Smooth muscle cell (in vitro differentiated cells): ENCODE data around the gene ST6GALNAC2. TPM values are rescaled to one million over a fixed set of nuclear protein-coding genes. Genes with fewer than 3 reads are reported as not detected.

Source experiments
- DNase-seq: peaks from one replicate; lab custom pipeline; 2025; ENCODE audit not compliant: unreplicated experiment; lab: John Stamatoyannopoulos, UW
- H2AFZ ChIP-seq: fragments of 200-600 bp; sonication (generic); 2 replicates; pipeline ENCODE4 v1.6.0; 2016; ENCODE audit warnings: antibody characterized with exemption, low read depth, mild to moderate bottlenecking
- H3F3A ChIP-seq: fragments of 200-600 bp; sonication (generic); 2 replicates; pipeline ENCODE4 v1.6.0; 2017; ENCODE audit warnings: antibody characterized with exemption, low read depth
- H3K27ac ChIP-seq: fragments of 200-600 bp; sonication (generic); 2 replicates; pipeline ENCODE4 v1.5.1; 2016; ENCODE audit warnings: low read depth, mild to moderate bottlenecking
- H3K27me3 ChIP-seq: fragments of 200-600 bp; sonication (generic); 2 replicates; pipeline ENCODE4 v1.6.1; 2016; ENCODE audit warnings: low read depth, mild to moderate bottlenecking
- H3K36me3 ChIP-seq: fragments of 200-600 bp; sonication (generic); 2 replicates; pipeline ENCODE4 v1.5.1; 2016; ENCODE audit warnings: low read depth
- H3K4me1 ChIP-seq: fragments of 200-600 bp; sonication (generic); 2 replicates; pipeline ENCODE4 v1.5.1; 2016; ENCODE audit warnings: low read depth
- H3K4me2 ChIP-seq: fragments of 200-600 bp; sonication (generic); 2 replicates; pipeline ENCODE4 v1.6.0; 2016; ENCODE audit warnings: mild to moderate bottlenecking
- H3K4me3 ChIP-seq: fragments of 200-600 bp; sonication (generic); 2 replicates; pipeline ENCODE4 v1.5.1; 2016; ENCODE audit warnings: mild to moderate bottlenecking
- H3K79me2 ChIP-seq: fragments of 200-600 bp; sonication (generic); 2 replicates; pipeline ENCODE4 v1.6.0; 2016; ENCODE audit warnings: low read depth, mild to moderate bottlenecking
- H3K9ac ChIP-seq: fragments of 200-600 bp; sonication (generic); 2 replicates; pipeline ENCODE4 v1.6.0; 2016; ENCODE audit warnings: low read depth
- H3K9me3 ChIP-seq: fragments of 200-600 bp; sonication (generic); replicated peaks from 2 replicates; pipeline ENCODE4 v1.5.1; 2016; ENCODE audit warnings: low read depth
- H4K20me1 ChIP-seq: fragments of 200-600 bp; sonication (generic); 2 replicates; pipeline ENCODE4 v1.6.0; 2016; ENCODE audit warnings: low read depth
- CTCF ChIP-seq: fragments of 200-600 bp; sonication (generic); IDR thresholded peaks from 2 replicates; pipeline ENCODE4 v1.5.1; 2017; ENCODE audit warnings: borderline replicate concordance, mild to moderate bottlenecking, antibody characterized with exemption; ENCODE audit not compliant: insufficient read depth, poor library complexity, severe bottlenecking
- WGBS: methylation state at CpG from one replicate; pipeline ENCODE4 v1.1.7; 2016; ENCODE audit warnings: low lambda C conversion rate; 5-methylcytosine and 5-hydroxymethylcytosine counted together
- polyA plus RNA-seq: library from polyadenylated mRNA; unstranded; fragments of >200 nt; fragmentation: Nextera tagmentation; extraction: Ambion mirVana; gene quantifications from 2 replicates; pipeline ENCODE4 v1.2.1, GENCODE V29; 2016
- total RNA-seq: library from RNA; depleted of rRNA; stranded (reverse); fragments of >200 nt; gene quantifications from 2 replicates; pipeline ENCODE4 v1.2.3, GENCODE V29; 2014

Gene ST6GALNAC2
- total and polyA plus RNA-seq, 2 experiments from 2014 or later, result 1.2 to 6.9 TPM

- Histone ChIP-seq H3K4me1 (peaks cover 21% of the 10 kb centered on the region), H4K20me1 (no peaks in the 10 kb centered on the region), H3K4me2 (peak overlapping the region; percentile 69), H3K79me2 (no peaks in the 10 kb centered on the region), H3K9ac (peak overlapping the region; percentile 2), H3K27me3 (no peaks in the 10 kb centered on the region), H2AFZ (peak overlapping the region; percentile 70), H3K9me3 (no peaks in the 10 kb centered on the region), H3K36me3 (no peaks in the 10 kb centered on the region), H3K27ac (peak overlapping the region; percentile 87), H3K4me3 (no peak overlapping the region), H3F3A (peaks cover 8% of the 10 kb centered on the region)
- DNase-seq, result peak; percentile 68
- no peak for TF ChIP-seq CTCF
- WGBS, result 37% methylated on average over 23 of the region's 23 CpGs
Measured at GRCh38 chr17:76530095-76530723, 55.5 kb downstream of the ST6GALNAC2 start.

GRCh38 chr17:76529224-76530094 is 56.2 kb downstream of the ST6GALNAC2 start:
- peak overlapping the region; percentile 87 for H3K27ac ChIP-seq
- peak overlapping the region; percentile 18 for H3K9ac ChIP-seq
- no peaks in the 10 kb centered on the region for H4K20me1 ChIP-seq
- peak overlapping the region; percentile 69 for H3K4me2 ChIP-seq
- peaks cover 21% of the 10 kb centered on the region for H3K4me1 ChIP-seq
- no peaks in the 10 kb centered on the region for H3K79me2 ChIP-seq
- H3K27me3 ChIP-seq, result no peaks in the 10 kb centered on the region
- no peak for TF ChIP-seq CTCF
- WGBS, result 9% methylated on average over 19 of the region's 20 CpGs
- peak overlapping the region; percentile 70 for H2AFZ ChIP-seq
- H3K36me3 ChIP-seq, result no peaks in the 10 kb centered on the region
- no peaks in the 10 kb centered on the region for H3K9me3 ChIP-seq
- H3F3A ChIP-seq, result peaks cover 8% of the 10 kb centered on the region
- peak; percentile 77 for DNase-seq
- no peak overlapping the region for H3K4me3 ChIP-seq

- no peak overlapping the region for H3K4me3 ChIP-seq
- peak; percentile 68 for DNase-seq
- H3K9me3 ChIP-seq, result no peaks in the 10 kb centered on the region
- H3K27ac ChIP-seq, result peak overlapping the region; percentile 87
- H3K9ac ChIP-seq, result peak overlapping the region; percentile 18
- 50% methylated on average over 30 of the region's 31 CpGs for WGBS
- peaks cover 21% of the 10 kb centered on the region for H3K4me1 ChIP-seq
- H4K20me1 ChIP-seq, result no peaks in the 10 kb centered on the region
- peaks cover 8% of the 10 kb centered on the region for H3F3A ChIP-seq
- no peaks in the 10 kb centered on the region for H3K79me2 ChIP-seq
- peak overlapping the region; percentile 62 for H3K4me2 ChIP-seq
- H3K36me3 ChIP-seq, result no peaks in the 10 kb centered on the region
- no peaks in the 10 kb centered on the region for H3K27me3 ChIP-seq
- TF ChIP-seq CTCF, result peak; percentile 38
- no peak overlapping the region for H2AFZ ChIP-seq
Measured at GRCh38 chr17:76528528-76529223, 57.0 kb downstream of the ST6GALNAC2 start.
